IMR-90 (cell line): ENCODE data around the gene FAM13B. TPM values are rescaled to one million over a fixed set of nuclear protein-coding genes. Genes with fewer than 3 reads are reported as not detected.
A peak's percentile ranks its signal among the peaks of the same experiment; 100 is the strongest.

Experiments used
- ATAC-seq: fragments of 200-7000 bp; cut with Tn5 transposase; 2 replicates; pipeline ENCODE4 v1.9.1; 2020; ENCODE audit warnings: low read depth, mild to moderate bottlenecking, moderate library complexity
- BruUV-seq: library from RNA; stranded (reverse); fragments of 400-500 nt; replicated peaks from 2 replicates; lab custom pipeline; 2021; lab: Mats Ljungman, UMichigan
- CTCF ChIA-PET: fragments of 300-600 bp; formaldehyde crosslinking; extraction: SDS; loops from one replicate; lab custom pipeline; 2021; ENCODE audit warnings: antibody characterized with exemption; lab: Yijun Ruan, JAX
- POLR2A ChIA-PET: fragments of 300-600 bp; sonication (Branson Sonifier 250); formaldehyde crosslinking; loops from one replicate; lab custom pipeline; 2022; ENCODE audit warnings: antibody characterized with exemption; ENCODE audit not compliant: unreplicated experiment; lab: Charles Lee
- DNase-seq: peaks from one replicate; pipeline ENCODE4 v3.0.0; 2013
- H2AFZ ChIP-seq: replicated peaks from 2 replicates; pipeline ENCODE3; 2013; ENCODE audit warnings: low read length, mild to moderate bottlenecking; ENCODE audit not compliant: poor library complexity
- H2AK5ac ChIP-seq: 2 replicates; pipeline ENCODE4 v1.6.1; 2013; ENCODE audit warnings: low read depth, low read length, inconsistent platforms
- H2AK9ac ChIP-seq: replicated peaks from 2 replicates; pipeline ENCODE3; 2013; ENCODE audit warnings: mild to moderate bottlenecking, low read depth, low read length, moderate library complexity; ENCODE audit not compliant: poor library complexity
- H2BK120ac ChIP-seq: 2 replicates; pipeline ENCODE4 v1.6.1; 2013; ENCODE audit warnings: low read depth, low read length, inconsistent platforms
- H2BK15ac ChIP-seq: 3 replicates; pipeline ENCODE4 v1.6.1; 2013; ENCODE audit warnings: low read depth, low read length, inconsistent platforms
- H2BK20ac ChIP-seq: 2 replicates; pipeline ENCODE4 v1.6.1; 2013; ENCODE audit warnings: low read depth, mild to moderate bottlenecking, inconsistent platforms, low read length, moderate library complexity
- H2BK5ac ChIP-seq: 2 replicates; pipeline ENCODE4 v1.6.1; 2013; ENCODE audit warnings: mild to moderate bottlenecking, low read depth, low read length, inconsistent platforms; ENCODE audit not compliant: poor library complexity, severe bottlenecking
- H3K14ac ChIP-seq: replicated peaks from 2 replicates; pipeline ENCODE4 v1.6.1; 2013; ENCODE audit warnings: low read depth, low read length, inconsistent platforms
- H3K18ac ChIP-seq: 2 replicates; pipeline ENCODE4 v1.6.1; 2013; ENCODE audit warnings: low read depth, low read length, control low read depth
- H3K23ac ChIP-seq: 2 replicates; pipeline ENCODE4 v1.6.1; 2013; ENCODE audit warnings: low read depth, low read length, inconsistent platforms
- H3K27ac ChIP-seq: 2 replicates; pipeline ENCODE4 v1.5.1; 2013; ENCODE audit warnings: mild to moderate bottlenecking, control low read depth, low read length; ENCODE audit not compliant: insufficient read depth
- H3K27me3 ChIP-seq: 2 replicates; pipeline ENCODE4 v1.6.1; 2013; ENCODE audit warnings: low read length; ENCODE audit not compliant: control insufficient read depth, insufficient read depth
- H3K36me3 ChIP-seq: 2 replicates; pipeline ENCODE4 v1.6.1; 2013; ENCODE audit warnings: low read length, mixed read lengths; ENCODE audit not compliant: control insufficient read depth, insufficient read depth
- H3K4ac ChIP-seq: 2 replicates; pipeline ENCODE4 v1.6.1; 2013; ENCODE audit warnings: low read depth, low read length, inconsistent platforms
- H3K4me1 ChIP-seq: 2 replicates; pipeline ENCODE4 v1.6.1; 2013; ENCODE audit warnings: low read length, mixed read lengths; ENCODE audit not compliant: control insufficient read depth, insufficient read depth
- H3K4me2 ChIP-seq: 2 replicates; pipeline ENCODE4 v1.6.1; 2013; ENCODE audit warnings: low read depth, mild to moderate bottlenecking, control low read depth, low read length, moderate library complexity
- H3K4me3 ChIP-seq: 2 replicates; pipeline ENCODE4 v1.5.1; 2013; ENCODE audit warnings: low read depth, mild to moderate bottlenecking, control low read depth, low read length, moderate library complexity; ENCODE audit not compliant: insufficient read depth
- H3K56ac ChIP-seq: 2 replicates; pipeline ENCODE4 v1.6.1; 2013; ENCODE audit warnings: low read length, inconsistent platforms; ENCODE audit not compliant: insufficient read depth; ENCODE audit errors: extremely low read depth
- H3K79me1 ChIP-seq, 2 experiments: 2 replicates each; pipeline ENCODE4 v1.6.1; 2013; ENCODE audit warnings: low read length in 2 of 2, inconsistent platforms in 1 of 2, low read depth in 1 of 2
- H3K9ac ChIP-seq: 2 replicates; pipeline ENCODE4 v1.6.1; 2013; ENCODE audit warnings: low read depth, low read length, control low read depth
- H3K9me1 ChIP-seq: 2 replicates; pipeline ENCODE4 v1.6.1; 2013; ENCODE audit warnings: low read length, inconsistent platforms; ENCODE audit not compliant: insufficient read depth
- H3K9me3 ChIP-seq: 2 replicates; pipeline ENCODE4 v1.6.1; 2013; ENCODE audit warnings: low read length; ENCODE audit not compliant: control insufficient read depth, insufficient read depth
- H4K20me1 ChIP-seq: 2 replicates; pipeline ENCODE4 v1.6.1; 2013; ENCODE audit warnings: low read length, inconsistent platforms; ENCODE audit not compliant: insufficient read depth
- H4K5ac ChIP-seq: 2 replicates; pipeline ENCODE4 v1.6.1; 2013; ENCODE audit warnings: mild to moderate bottlenecking, low read depth, low read length, control low read depth
- H4K8ac ChIP-seq, 2 experiments: 2 replicates each; pipeline ENCODE4 v1.6.1; 2013; ENCODE audit warnings: low read depth in 2 of 2, low read length in 2 of 2, control low read depth in 1 of 2, inconsistent platforms in 1 of 2
- H4K91ac ChIP-seq: 2 replicates; pipeline ENCODE4 v1.6.1; 2013; ENCODE audit warnings: low read depth, low read length, inconsistent platforms; ENCODE audit not compliant: insufficient read depth
- BHLHE40 ChIP-seq: fragments of 150-350 bp; IDR thresholded peaks from 2 replicates; pipeline ENCODE4 v1.6.1; 2016; ENCODE audit warnings: mild to moderate bottlenecking, low read depth, low read length
- CEBPB ChIP-seq: IDR thresholded peaks from 2 replicates; pipeline ENCODE4 v1.6.1; 2012; ENCODE audit warnings: low read depth, low read length, improper control_type of control experiment
- CHD1 ChIP-seq: IDR thresholded peaks from 2 replicates; pipeline ENCODE4 v1.6.1; 2012; ENCODE audit warnings: low read depth, low read length, improper control_type of control experiment
- ELK1 ChIP-seq: fragments of 150-350 bp; IDR thresholded peaks from 2 replicates; pipeline ENCODE4 v1.6.1; 2016; ENCODE audit warnings: low read depth, mild to moderate bottlenecking, low read length, moderate library complexity, borderline replicate concordance
- FOS ChIP-seq: fragments of 150-350 bp; IDR thresholded peaks from 2 replicates; pipeline ENCODE4 v1.6.1; 2016; ENCODE audit warnings: low read depth, low read length
- MAZ ChIP-seq: IDR thresholded peaks from 2 replicates; pipeline ENCODE4 v1.6.1; 2012; ENCODE audit warnings: low read depth, mild to moderate bottlenecking, low read length, improper control_type of control experiment, moderate library complexity, borderline replicate concordance
- NFE2L2 ChIP-seq: fragments of 150-350 bp; IDR thresholded peaks from 2 replicates; pipeline ENCODE4 v1.6.1; 2016; ENCODE audit warnings: low read depth, mild to moderate bottlenecking, low read length
- POLR2A ChIP-seq: IDR thresholded peaks from 2 replicates; pipeline ENCODE4 v1.6.1; 2012; ENCODE audit warnings: mild to moderate bottlenecking, low read depth, low read length
- RAD21 ChIP-seq: IDR thresholded peaks from 2 replicates; pipeline ENCODE4 v1.6.1; 2012; ENCODE audit warnings: low read length, improper control_type of control experiment
- RCOR1 ChIP-seq: IDR thresholded peaks from 2 replicates; pipeline ENCODE4 v1.6.1; 2012; ENCODE audit warnings: mild to moderate bottlenecking, low read length, improper control_type of control experiment; ENCODE audit not compliant: insufficient replicate concordance
- RFX5 ChIP-seq: IDR thresholded peaks from 2 replicates; pipeline ENCODE4 v1.8.0; 2012; ENCODE audit warnings: low read depth, mild to moderate bottlenecking, low read length, moderate library complexity
- WGBS, 2 experiments: methylation state at CpG; one replicate each; pipeline versions ENCODE4 v1.1.5 to v1.1.7; 2013; ENCODE audit warnings: missing lambda C conversion rate in 2 of 2; ENCODE audit not compliant: insufficient read length in 1 of 2; ENCODE audit errors: extremely low coverage in 2 of 2; 5-methylcytosine and 5-hydroxymethylcytosine counted together
- dilution Hi-C: fragments of 300-500 bp; cut with HindIII; formaldehyde crosslinking; loops from one replicate; pipeline ENCODE4 v1.14.3; 2018; ENCODE audit warnings: low sequenced_read_pairs; ENCODE audit not compliant: unreplicated experiment
- in situ Hi-C: fragments of 300-500 bp; cut with MboI; formaldehyde crosslinking; loops from 3 replicates; pipeline ENCODE4 v1.14.3; 2019; ENCODE audit warnings: low sequenced_read_pairs, inconsistent platforms, mixed read lengths
- intact Hi-C: fragments of 100-400 bp; cut with micrococcal nuclease; formaldehyde crosslinking; loops from 2 replicates; pipeline ENCODE4 v1.10.0; 2022
- polyA plus RNA-seq, 3 experiments: library from polyadenylated mRNA; depleted of rRNA; stranded (reverse); fragments of >200 nt; gene quantifications; 2 replicates each; pipeline ENCODE4 v1.2.3, GENCODE V29; 2012; ENCODE audit warnings: low replicate concordance in 1 of 3
- total RNA-seq: library from RNA; depleted of rRNA; stranded (reverse); fragments of >200 nt; gene quantifications from 2 replicates; pipeline ENCODE4 v1.2.3, GENCODE V29; 2012
- TF ChIP-seq, protein P1 (sequence below): fragments of 150-350 bp; IDR thresholded peaks from 2 replicates; pipeline ENCODE4 v1.6.1; 2017; ENCODE audit warnings: mild to moderate bottlenecking, antibody characterized with exemption, low read length, low read depth
- TF ChIP-seq, protein P2 (sequence below): conservative IDR thresholded peaks from 2 replicates; pipeline ENCODE4 v1.5.1; 2012; ENCODE audit warnings: mild to moderate bottlenecking, low read depth, low read length, improper control_type of control experiment

Gene FAM13B
- total and polyA plus RNA-seq, 2 of the 4 experiments (the other 2 are of a cell fraction), result 14.6 to 15.1 TPM

DNA sequence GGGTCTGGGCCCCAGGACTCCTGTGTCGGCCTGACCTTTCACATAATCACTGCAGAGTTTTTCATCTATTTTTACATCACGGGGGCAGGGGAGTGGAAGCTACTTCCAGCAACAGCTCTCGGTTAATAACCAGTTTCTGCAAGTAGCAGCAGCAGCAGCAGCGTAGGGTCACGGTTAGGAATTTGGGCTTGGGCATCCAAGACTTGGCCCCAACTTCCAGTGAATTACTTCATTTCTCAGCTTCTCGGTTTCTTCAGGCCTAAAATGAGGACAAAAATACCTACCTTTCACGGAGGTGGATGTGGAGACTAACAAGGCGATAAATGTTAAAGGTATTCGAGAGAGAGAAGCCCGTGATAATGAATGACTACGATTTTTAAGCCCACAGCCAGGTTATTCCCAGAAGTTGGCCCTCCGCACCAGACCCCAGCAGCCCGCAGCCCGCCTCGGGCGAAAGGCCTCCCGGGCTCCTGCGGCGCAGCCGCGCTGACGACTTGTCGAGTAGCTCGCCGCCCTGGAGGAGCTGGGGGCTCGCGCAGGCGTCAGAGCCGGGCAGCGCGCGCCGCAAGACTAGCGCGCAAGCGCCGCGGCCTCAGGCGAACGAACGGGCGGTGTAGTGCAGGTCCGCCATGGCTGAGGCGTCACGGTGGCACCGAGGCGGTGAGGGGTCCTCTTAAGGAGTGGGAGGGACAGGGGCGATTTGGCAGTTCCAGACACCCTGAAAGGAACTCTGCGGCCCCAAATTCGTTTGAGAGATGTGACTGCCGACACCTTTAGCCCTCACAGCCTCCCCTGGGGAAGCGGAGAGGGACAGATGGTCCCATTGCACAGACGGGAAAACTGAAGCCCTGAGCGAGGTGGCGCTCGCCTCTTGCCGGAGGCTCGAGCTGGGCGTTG is 143.8 kb downstream of the FAM13B start, which contains the start of gene PKD2L2:
Gene PKD2L2 (plus strand): TSS at position 595 of the 897 bp plus-strand sequence. CDS start 35 bp downstream, at position 630.
- peak within 1 kb of the TSS; percentile 25; the same call in 1 of the 2 replicates for H4K5ac ChIP-seq
- peak within 1 kb of the TSS; percentile 43 for H3K4me3 ChIP-seq
- peak within 1 kb of the TSS; percentile 63 for H3K4me2 ChIP-seq
- CTCF ChIA-PET, result interaction anchor here (1.0 to 1.1 kb wide), 2 partner anchors 9 to 12 kb away, joined by 3 to 4 read pairs; no protein-coding TSS in a partner anchor
- H2AFZ ChIP-seq, result peak within 1 kb of the TSS; percentile 78
- DNase-seq, result peak; percentile 64
- ATAC-seq, result peak; percentile 98
- H3K23ac ChIP-seq, result no peak within 1 kb of the TSS
- peak within 1 kb of the TSS; percentile 44; the same call in 1 of the 2 replicates for H3K9ac ChIP-seq
- no peaks in the 10 kb centered on the region; the same call in none of the 2 replicates for H3K27me3 ChIP-seq
- no peaks in the 10 kb centered on the region for H4K20me1 ChIP-seq
- BruUV-seq, result no TSS peak
- H3K36me3 ChIP-seq, result no peaks in the 10 kb centered on the region
- H3K14ac ChIP-seq, result peak within 1 kb of the TSS; percentile 77; the same call in 1 of the 2 replicates
- POLR2A ChIA-PET, result no interaction called here
- H2AK9ac ChIP-seq, result peak within 1 kb of the TSS; percentile 89
- no peak within 1 kb of the TSS; the same call in 1 of the 2 replicates for H4K91ac ChIP-seq
- H2BK5ac ChIP-seq, result no peak within 1 kb of the TSS
- H3K9me3 ChIP-seq, result no peaks in the 10 kb centered on the region; the same call in 1 of the 2 replicates
- no peak within 1 kb of the TSS for H2BK15ac ChIP-seq
- TF ChIP-seq BHLHE40 (no peak), MAZ (no peak), ELK1 (no peak), CEBPB (no peak), RFX5 (no peak), POLR2A (no peak), RAD21 (no peak), RCOR1 (no peak), NFE2L2 (no peak), FOS (no peak), CHD1 (no peak)
- TF ChIP-seq, protein P1, sequence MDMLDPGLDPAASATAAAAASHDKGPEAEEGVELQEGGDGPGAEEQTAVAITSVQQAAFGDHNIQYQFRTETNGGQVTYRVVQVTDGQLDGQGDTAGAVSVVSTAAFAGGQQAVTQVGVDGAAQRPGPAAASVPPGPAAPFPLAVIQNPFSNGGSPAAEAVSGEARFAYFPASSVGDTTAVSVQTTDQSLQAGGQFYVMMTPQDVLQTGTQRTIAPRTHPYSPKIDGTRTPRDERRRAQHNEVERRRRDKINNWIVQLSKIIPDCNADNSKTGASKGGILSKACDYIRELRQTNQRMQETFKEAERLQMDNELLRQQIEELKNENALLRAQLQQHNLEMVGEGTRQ, result no peak
- TF ChIP-seq, protein P2, sequence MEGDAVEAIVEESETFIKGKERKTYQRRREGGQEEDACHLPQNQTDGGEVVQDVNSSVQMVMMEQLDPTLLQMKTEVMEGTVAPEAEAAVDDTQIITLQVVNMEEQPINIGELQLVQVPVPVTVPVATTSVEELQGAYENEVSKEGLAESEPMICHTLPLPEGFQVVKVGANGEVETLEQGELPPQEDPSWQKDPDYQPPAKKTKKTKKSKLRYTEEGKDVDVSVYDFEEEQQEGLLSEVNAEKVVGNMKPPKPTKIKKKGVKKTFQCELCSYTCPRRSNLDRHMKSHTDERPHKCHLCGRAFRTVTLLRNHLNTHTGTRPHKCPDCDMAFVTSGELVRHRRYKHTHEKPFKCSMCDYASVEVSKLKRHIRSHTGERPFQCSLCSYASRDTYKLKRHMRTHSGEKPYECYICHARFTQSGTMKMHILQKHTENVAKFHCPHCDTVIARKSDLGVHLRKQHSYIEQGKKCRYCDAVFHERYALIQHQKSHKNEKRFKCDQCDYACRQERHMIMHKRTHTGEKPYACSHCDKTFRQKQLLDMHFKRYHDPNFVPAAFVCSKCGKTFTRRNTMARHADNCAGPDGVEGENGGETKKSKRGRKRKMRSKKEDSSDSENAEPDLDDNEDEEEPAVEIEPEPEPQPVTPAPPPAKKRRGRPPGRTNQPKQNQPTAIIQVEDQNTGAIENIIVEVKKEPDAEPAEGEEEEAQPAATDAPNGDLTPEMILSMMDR, result no peak
- no peak within 1 kb of the TSS for H3K27ac ChIP-seq
- 20% methylated on average over 1 of the region's 59 CpGs; no CpG with 5 or more reads in 1 of the 2 experiments for WGBS, 2 experiments
- H3K56ac ChIP-seq, result no peak within 1 kb of the TSS
- H3K79me1 ChIP-seq, result no peaks in the 10 kb centered on the region
- peak within 1 kb of the TSS; percentile 83 to 86 for H4K8ac ChIP-seq
- no peak within 1 kb of the TSS for H2BK120ac ChIP-seq
- H3K9me1 ChIP-seq, result no peaks in the 10 kb centered on the region
- dilution Hi-C loops, result no loop called here
- intact Hi-C loops, result no loop called here
- H2BK20ac ChIP-seq, result no peak within 1 kb of the TSS
- peak within 1 kb of the TSS; percentile 69 for H3K4ac ChIP-seq
- no peak within 1 kb of the TSS for H2AK5ac ChIP-seq
- no peak within 1 kb of the TSS; the same call in 1 of the 2 replicates for H3K18ac ChIP-seq
- in situ Hi-C loops, result no loop called here
- H3K4me1 ChIP-seq, result no peaks in the 10 kb centered on the region
